ENCODE data around the gene HNRNPA1. TPM values are rescaled to one million over a fixed set of nuclear protein-coding genes. Genes with fewer than 3 reads are reported as not detected.

The HNRNPA1 gene
- total RNA-seq, 1 experiment from 2014 or later = 1,116 TPM

DNA sequence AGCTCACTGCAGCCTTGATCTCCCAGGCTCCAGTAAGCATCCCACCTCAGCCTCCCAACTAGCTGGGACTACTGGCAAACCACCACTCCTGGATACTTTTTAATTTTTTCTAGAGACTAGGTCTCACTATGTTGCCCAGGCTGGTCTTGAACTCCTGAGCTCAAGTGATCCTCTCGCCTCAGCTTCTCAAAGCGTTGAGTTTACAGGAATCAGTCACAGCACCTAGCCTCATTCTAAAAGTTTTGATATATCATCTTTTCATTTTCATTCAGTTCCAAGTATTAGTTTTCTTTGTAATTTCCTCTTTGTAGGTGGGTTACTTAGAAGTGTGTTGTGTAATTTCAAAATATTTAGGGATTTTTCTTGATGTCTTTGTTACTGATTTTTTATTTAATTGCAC, 10.2 kb upstream of the HNRNPA1 start:
- no peak overlapping the region for H2AFZ ChIP-seq
- H3K4me1 ChIP-seq (replicated peaks; ENCODE audit: insufficient read depth) = no peaks in the 10 kb centered on the region
- peaks cover 13% of the 10 kb centered on the region for H3K36me3 ChIP-seq (ENCODE audit: low read depth)
- H3K27ac ChIP-seq = no peak overlapping the region
- no peak overlapping the region for H3K4me3 ChIP-seq
- peaks cover 43% of the 10 kb centered on the region for H3K79me2 ChIP-seq (ENCODE audit: low read depth)
- H3K9me2 ChIP-seq (ENCODE audit: insufficient read depth) = no peaks in the 10 kb centered on the region
- no peaks in the 10 kb centered on the region for H4K20me1 ChIP-seq (ENCODE audit: insufficient read depth)
- CTCF ChIA-PET = no interaction called here
- no TSS peak for BruUV-seq (replicated peaks)
- DNase-seq = no peak
- no peaks in the 10 kb centered on the region for H3K27me3 ChIP-seq (ENCODE audit: insufficient read depth, low read depth)
- intact Hi-C loops (cut with micrococcal nuclease; ENCODE audit: unreplicated experiment) = no loop called here
- TF ChIP-seq, protein P1, sequence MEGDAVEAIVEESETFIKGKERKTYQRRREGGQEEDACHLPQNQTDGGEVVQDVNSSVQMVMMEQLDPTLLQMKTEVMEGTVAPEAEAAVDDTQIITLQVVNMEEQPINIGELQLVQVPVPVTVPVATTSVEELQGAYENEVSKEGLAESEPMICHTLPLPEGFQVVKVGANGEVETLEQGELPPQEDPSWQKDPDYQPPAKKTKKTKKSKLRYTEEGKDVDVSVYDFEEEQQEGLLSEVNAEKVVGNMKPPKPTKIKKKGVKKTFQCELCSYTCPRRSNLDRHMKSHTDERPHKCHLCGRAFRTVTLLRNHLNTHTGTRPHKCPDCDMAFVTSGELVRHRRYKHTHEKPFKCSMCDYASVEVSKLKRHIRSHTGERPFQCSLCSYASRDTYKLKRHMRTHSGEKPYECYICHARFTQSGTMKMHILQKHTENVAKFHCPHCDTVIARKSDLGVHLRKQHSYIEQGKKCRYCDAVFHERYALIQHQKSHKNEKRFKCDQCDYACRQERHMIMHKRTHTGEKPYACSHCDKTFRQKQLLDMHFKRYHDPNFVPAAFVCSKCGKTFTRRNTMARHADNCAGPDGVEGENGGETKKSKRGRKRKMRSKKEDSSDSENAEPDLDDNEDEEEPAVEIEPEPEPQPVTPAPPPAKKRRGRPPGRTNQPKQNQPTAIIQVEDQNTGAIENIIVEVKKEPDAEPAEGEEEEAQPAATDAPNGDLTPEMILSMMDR (conservative IDR thresholded peaks at IDR 0.05) = no peak
- no peak for TF ChIP-seq EZH2 (IDR thresholded peaks at IDR 0.05; ENCODE audit: low read depth)
- H3K9me3 ChIP-seq (ENCODE audit: insufficient read depth, low read depth) = no peaks in the 10 kb centered on the region
- peaks cover 35% of the 10 kb centered on the region; the same call in 1 of the 2 replicates for H3F3A ChIP-seq (ENCODE audit: insufficient read depth, low read depth)
- H3K4me2 ChIP-seq = no peak overlapping the region
- POLR2A ChIA-PET (ENCODE audit: unreplicated experiment) = no interaction called here

DNA sequence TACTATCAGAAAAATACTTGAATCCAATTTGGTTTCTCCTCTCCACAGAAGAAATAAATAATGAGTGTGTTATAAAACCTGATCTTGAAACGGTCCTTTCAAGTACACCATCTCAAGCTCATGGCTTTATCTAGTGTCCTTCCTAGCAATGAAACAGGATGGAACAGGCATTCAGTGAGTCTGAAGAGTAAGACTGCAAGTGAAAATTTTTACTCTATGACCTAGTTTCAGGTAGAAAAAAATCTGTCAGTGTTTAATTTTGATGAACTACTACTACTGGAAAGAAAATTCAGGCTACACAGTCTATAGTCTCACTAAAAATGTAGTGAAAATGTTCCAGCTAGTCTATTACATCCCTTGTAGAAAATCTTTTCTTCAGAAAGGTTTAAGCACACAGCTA, 8.3 kb upstream of the HNRNPA1 start:
- H3K79me2 ChIP-seq (ENCODE audit: low read depth) = peaks cover 54% of the 10 kb centered on the region
- no peak overlapping the region for H3K4me2 ChIP-seq
- peaks cover 23% of the 10 kb centered on the region for H3K36me3 ChIP-seq (ENCODE audit: low read depth)
- peak overlapping the region; percentile 8; the same call in 1 of the 2 replicates for H3K27ac ChIP-seq
- ChIA-PET CTCF (interaction anchor here (0.6 kb wide), 1 partner anchor 63 kb away, joined by 5 read pairs; no protein-coding TSS in a partner anchor), POLR2A (ENCODE audit: unreplicated experiment) (no interaction called here)
- no peak overlapping the region for H2AFZ ChIP-seq
- BruUV-seq (replicated peaks) = no TSS peak
- H3K27me3 ChIP-seq (ENCODE audit: insufficient read depth, low read depth) = no peaks in the 10 kb centered on the region
- H3K4me3 ChIP-seq = no peak overlapping the region
- H3K9me2 ChIP-seq (ENCODE audit: insufficient read depth) = no peaks in the 10 kb centered on the region
- H4K20me1 ChIP-seq (ENCODE audit: insufficient read depth) = no peaks in the 10 kb centered on the region
- TF ChIP-seq EZH2 (IDR thresholded peaks at IDR 0.05; ENCODE audit: low read depth) = no peak
- no peak for DNase-seq
- H3F3A ChIP-seq (ENCODE audit: insufficient read depth, low read depth) = peaks cover 35% of the 10 kb centered on the region; the same call in 1 of the 2 replicates
- no peaks in the 10 kb centered on the region for H3K9me3 ChIP-seq (ENCODE audit: insufficient read depth, low read depth)
- H3K4me1 ChIP-seq (replicated peaks; ENCODE audit: insufficient read depth) = 0 out of 2 replicates have a peak, but pooled peaks cover 1% of the 10 kb centered on the region
- intact Hi-C loops (cut with micrococcal nuclease; ENCODE audit: unreplicated experiment) = no loop called here

DNA sequence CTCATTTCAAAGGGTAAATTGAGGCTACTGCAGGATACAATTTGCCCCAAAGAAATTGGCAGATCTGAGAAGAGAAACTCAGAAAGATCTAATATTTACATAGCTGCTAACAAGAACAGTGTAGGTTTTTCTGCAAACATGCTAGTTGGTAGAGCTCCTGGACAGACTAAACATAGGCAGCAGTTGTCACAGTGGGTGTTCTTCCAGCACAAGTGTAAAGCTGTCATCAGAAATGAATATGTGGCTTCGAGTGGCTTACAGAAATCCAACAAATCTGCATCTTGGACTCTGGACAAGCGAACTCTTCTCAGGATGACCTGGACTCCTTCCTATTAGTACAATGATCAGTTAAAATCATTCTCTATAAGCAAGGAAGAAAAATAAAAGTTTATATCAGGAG, 6.5 kb upstream of the HNRNPA1 start:
- TF ChIP-seq, protein P1 (conservative IDR thresholded peaks at IDR 0.05) = no peak
- TF ChIP-seq EZH2 (IDR thresholded peaks at IDR 0.05; ENCODE audit: low read depth) = no peak
- DNase-seq = no peak
- ChIA-PET CTCF (no interaction called here), POLR2A (ENCODE audit: unreplicated experiment) (no interaction called here)
- no peaks in the 10 kb centered on the region for H3K9me2 ChIP-seq (ENCODE audit: insufficient read depth)
- no peak overlapping the region for H3K27ac ChIP-seq
- no peaks in the 10 kb centered on the region for H3K9me3 ChIP-seq (ENCODE audit: insufficient read depth, low read depth)
- H3K4me1 ChIP-seq (replicated peaks; ENCODE audit: insufficient read depth) = peaks cover 15% of the 10 kb centered on the region
- no peaks in the 10 kb centered on the region for H3K27me3 ChIP-seq (ENCODE audit: insufficient read depth, low read depth)
- no TSS peak for BruUV-seq (replicated peaks)
- peaks cover 72% of the 10 kb centered on the region for H3K79me2 ChIP-seq (ENCODE audit: low read depth)
- no peaks in the 10 kb centered on the region; the same call in 1 of the 2 replicates for H4K20me1 ChIP-seq (ENCODE audit: insufficient read depth)
- H3K4me3 ChIP-seq = no peak overlapping the region
- H3K36me3 ChIP-seq (ENCODE audit: low read depth) = peaks cover 32% of the 10 kb centered on the region
- no peak overlapping the region for H3K4me2 ChIP-seq
- H2AFZ ChIP-seq = no peak overlapping the region
- intact Hi-C loops (cut with micrococcal nuclease; ENCODE audit: unreplicated experiment) = no loop called here
- H3F3A ChIP-seq (ENCODE audit: insufficient read depth, low read depth) = peaks cover 46% of the 10 kb centered on the region; the same call in 1 of the 2 replicates

DNA sequence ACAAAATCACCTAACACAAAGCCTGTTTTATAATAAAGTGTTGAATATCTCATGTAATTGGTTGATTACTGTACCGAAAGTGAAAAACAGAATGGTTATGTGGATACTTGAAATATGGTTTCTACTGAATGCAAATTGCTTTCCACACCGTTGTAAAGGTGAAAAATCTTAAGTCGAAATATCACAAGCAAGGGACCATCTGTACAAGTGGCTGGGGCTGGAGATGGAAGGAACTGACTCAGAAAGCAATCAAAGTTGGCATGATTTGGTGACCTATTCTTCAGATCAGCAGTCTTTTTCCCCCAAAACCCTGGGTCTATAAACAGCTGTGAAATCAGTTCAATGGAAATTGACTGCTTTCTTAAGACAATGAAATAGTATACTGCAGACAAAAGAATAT, 4.2 kb upstream of the HNRNPA1 start:
- Histone ChIP-seq H3K9me3 (ENCODE audit: insufficient read depth, low read depth) (no peaks in the 10 kb centered on the region), H3K4me1 (replicated peaks; ENCODE audit: insufficient read depth) (peaks cover 15% of the 10 kb centered on the region), H3K4me2 (no peak overlapping the region), H3K9me2 (ENCODE audit: insufficient read depth) (no peaks in the 10 kb centered on the region), H4K20me1 (ENCODE audit: insufficient read depth) (peaks cover under 1% of the 10 kb centered on the region; the same call in 1 of the 2 replicates), H3K27ac (no peak overlapping the region), H3K36me3 (ENCODE audit: low read depth) (peaks cover 38% of the 10 kb centered on the region), H3K27me3 (ENCODE audit: insufficient read depth, low read depth) (no peaks in the 10 kb centered on the region), H2AFZ (no peak overlapping the region), H3K4me3 (no peak overlapping the region), H3K79me2 (ENCODE audit: low read depth) (peaks cover 73% of the 10 kb centered on the region), H3F3A (ENCODE audit: insufficient read depth, low read depth) (peaks cover 39% of the 10 kb centered on the region)
- intact Hi-C loops (cut with micrococcal nuclease; ENCODE audit: unreplicated experiment) = loop anchor here (5.0 kb wide), 1 partner anchor 34 kb away; no protein-coding TSS in a partner anchor
- CTCF ChIA-PET = interaction anchor here (0.6 kb wide), 1 partner anchor 85 kb away, joined by 10 read pairs; no protein-coding TSS in a partner anchor
- DNase-seq = no peak
- BruUV-seq (replicated peaks) = no TSS peak
- POLR2A ChIA-PET (ENCODE audit: unreplicated experiment) = no interaction called here
- TF ChIP-seq EZH2 (IDR thresholded peaks at IDR 0.05; ENCODE audit: low read depth) = no peak
- TF ChIP-seq, protein P1 (conservative IDR thresholded peaks at IDR 0.05) = no peak
